ENCODE measurements around the gene MAP3K10.

The MAP3K10 gene

GRCh38 chr19:40231544-40232424, 40.6 kb downstream of the MAP3K10 start:
- TF ChIP-seq CTCF (IDR thresholded peaks at IDR 0.05): no peak

GRCh38 chr19:40232479-40232878, 41.3 kb downstream of the MAP3K10 start:
- no peak for TF ChIP-seq CTCF (IDR thresholded peaks at IDR 0.05)

- no peak for TF ChIP-seq CTCF (IDR thresholded peaks at IDR 0.05)
These were observed 42.0 kb downstream of the MAP3K10 start for GRCh38 chr19:40232949-40233810.

GRCh38 chr19:40233811-40234389, 42.7 kb downstream of the MAP3K10 start:
- no peak for TF ChIP-seq CTCF (IDR thresholded peaks at IDR 0.05)

- no peak for TF ChIP-seq CTCF (IDR thresholded peaks at IDR 0.05)
These were observed 43.4 kb downstream of the MAP3K10 start for GRCh38 chr19:40234429-40235237.

GRCh38 chr19:40235238-40236025, 44.2 kb downstream of the MAP3K10 start:
- no peak; the same call in 1 of the 2 replicates for TF ChIP-seq CTCF (IDR thresholded peaks at IDR 0.05)
